Nephron (organoid): Measurements from ENCODE around the gene GABPA.

Experiments used
- H3K27ac Mint-ChIP-seq, 3 experiments: 2 replicates each; pipeline ENCODE4 v1.8.0; 2020; ENCODE audit warnings: mixed read lengths in 3 of 3, mild to moderate bottlenecking in 2 of 3, moderate library complexity in 1 of 3
- H3K27me3 Mint-ChIP-seq: 2 replicates; pipeline ENCODE4 v1.8.0; 2021; ENCODE audit warnings: low read depth, mild to moderate bottlenecking, moderate library complexity, mixed read lengths
- H3K36me3 Mint-ChIP-seq: 2 replicates; pipeline ENCODE4 v1.8.0; 2020; ENCODE audit warnings: low read depth, mixed read lengths
- H3K4me1 Mint-ChIP-seq: 2 replicates; pipeline ENCODE4 v1.8.0; 2020; ENCODE audit warnings: mixed read lengths
- H3K4me3 Mint-ChIP-seq, 3 experiments: 2 replicates each; pipeline ENCODE4 v1.8.0; 2020; ENCODE audit warnings: mild to moderate bottlenecking in 3 of 3, mixed read lengths in 3 of 3, moderate library complexity in 2 of 3
- H3K9me3 Mint-ChIP-seq: 2 replicates; pipeline ENCODE4 v1.8.0; 2020; ENCODE audit warnings: mixed read lengths
- TF ChIP-seq, protein P1 (sequence below), 3 experiments: fragments of 200-600 bp; sonication (generic); IDR thresholded peaks; one replicate each; pipeline ENCODE4 v1.5.0; 2021; ENCODE audit warnings: antibody characterized with exemption in 3 of 3; ENCODE audit not compliant: unreplicated experiment in 3 of 3

Gene GABPA

DNA sequence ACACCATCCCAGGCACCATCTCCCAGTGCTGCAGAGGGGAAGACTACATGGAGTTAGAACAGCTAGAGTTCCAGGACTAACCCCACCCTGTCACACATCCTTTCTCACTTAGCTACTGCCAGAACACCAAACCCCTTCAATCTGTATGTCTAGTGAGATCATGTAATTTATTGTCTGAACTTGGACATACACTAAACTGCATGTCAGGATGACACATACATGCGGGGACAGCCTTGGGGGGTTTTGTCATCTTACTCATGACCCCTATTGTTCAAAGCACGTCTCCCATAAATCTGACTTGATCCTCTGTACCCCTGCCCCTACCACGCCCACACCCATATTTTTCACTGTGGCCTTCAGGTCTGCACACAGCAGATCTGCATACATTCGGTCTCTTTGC, 71.3 kb downstream of the GABPA start:
- H3K4me3 Mint-ChIP-seq = no peak overlapping the region
- TF ChIP-seq, protein P1, sequence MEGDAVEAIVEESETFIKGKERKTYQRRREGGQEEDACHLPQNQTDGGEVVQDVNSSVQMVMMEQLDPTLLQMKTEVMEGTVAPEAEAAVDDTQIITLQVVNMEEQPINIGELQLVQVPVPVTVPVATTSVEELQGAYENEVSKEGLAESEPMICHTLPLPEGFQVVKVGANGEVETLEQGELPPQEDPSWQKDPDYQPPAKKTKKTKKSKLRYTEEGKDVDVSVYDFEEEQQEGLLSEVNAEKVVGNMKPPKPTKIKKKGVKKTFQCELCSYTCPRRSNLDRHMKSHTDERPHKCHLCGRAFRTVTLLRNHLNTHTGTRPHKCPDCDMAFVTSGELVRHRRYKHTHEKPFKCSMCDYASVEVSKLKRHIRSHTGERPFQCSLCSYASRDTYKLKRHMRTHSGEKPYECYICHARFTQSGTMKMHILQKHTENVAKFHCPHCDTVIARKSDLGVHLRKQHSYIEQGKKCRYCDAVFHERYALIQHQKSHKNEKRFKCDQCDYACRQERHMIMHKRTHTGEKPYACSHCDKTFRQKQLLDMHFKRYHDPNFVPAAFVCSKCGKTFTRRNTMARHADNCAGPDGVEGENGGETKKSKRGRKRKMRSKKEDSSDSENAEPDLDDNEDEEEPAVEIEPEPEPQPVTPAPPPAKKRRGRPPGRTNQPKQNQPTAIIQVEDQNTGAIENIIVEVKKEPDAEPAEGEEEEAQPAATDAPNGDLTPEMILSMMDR (IDR thresholded peaks at IDR 0.05; ENCODE audit: unreplicated experiment in 3 of 3) = no peak
- H3K27me3 Mint-ChIP-seq = no peaks in the 10 kb centered on the region
- no peaks in the 10 kb centered on the region for H3K9me3 Mint-ChIP-seq
- no peaks in the 10 kb centered on the region for H3K36me3 Mint-ChIP-seq
- H3K4me1 Mint-ChIP-seq = no peaks in the 10 kb centered on the region
- H3K27ac Mint-ChIP-seq = no peak overlapping the region

DNA sequence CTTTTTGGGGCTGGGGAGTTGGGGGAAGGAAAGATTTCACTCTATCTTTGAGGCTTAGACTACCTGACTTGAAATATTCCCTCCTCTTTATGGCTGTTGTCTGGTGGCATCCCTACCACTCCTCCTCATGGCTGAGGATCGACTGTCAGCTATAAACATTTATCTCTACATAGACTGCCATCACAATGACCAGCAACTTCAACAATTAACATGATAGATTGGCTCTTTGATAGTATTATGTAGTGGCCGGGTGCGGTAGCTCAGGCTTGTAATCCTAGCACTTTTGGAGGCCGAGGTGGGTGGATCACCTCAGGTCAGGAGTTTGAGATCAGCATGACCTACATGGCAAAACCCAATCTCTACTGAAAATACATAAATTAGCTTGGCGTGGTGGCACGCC, 72.4 kb downstream of the GABPA start:
- Mint-ChIP-seq H3K27me3 (no peaks in the 10 kb centered on the region), H3K9me3 (no peaks in the 10 kb centered on the region), H3K4me3 (no peak overlapping the region), H3K36me3 (no peaks in the 10 kb centered on the region), H3K27ac (no peak overlapping the region), H3K4me1 (no peaks in the 10 kb centered on the region)
- TF ChIP-seq, protein P1 (IDR thresholded peaks at IDR 0.05; ENCODE audit: unreplicated experiment in 3 of 3) = no peak

DNA sequence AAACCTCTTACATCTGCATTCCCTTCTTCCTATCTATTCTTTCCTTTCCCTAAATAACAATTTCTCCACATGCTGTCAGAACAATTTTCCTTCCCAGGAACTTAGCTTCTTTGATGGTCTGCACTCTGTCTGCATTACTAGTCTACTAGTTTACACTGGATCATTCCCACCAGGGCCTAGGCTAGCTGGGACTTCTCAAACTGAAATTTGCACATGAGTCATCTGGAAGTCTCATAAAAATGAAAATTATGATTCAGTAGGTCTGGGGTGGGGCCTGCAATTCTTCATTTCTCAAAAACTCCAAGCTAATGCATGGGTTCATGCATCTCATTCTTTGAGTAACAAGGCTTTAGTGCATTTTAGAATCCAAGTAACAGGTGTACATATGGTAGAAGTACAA, 74.2 kb downstream of the GABPA start:
- H3K27ac Mint-ChIP-seq = no peak overlapping the region
- TF ChIP-seq, protein P1 (IDR thresholded peaks at IDR 0.05; ENCODE audit: unreplicated experiment in 3 of 3) = no peak
- H3K4me3 Mint-ChIP-seq = no peak overlapping the region
- no peaks in the 10 kb centered on the region for H3K27me3 Mint-ChIP-seq
- H3K36me3 Mint-ChIP-seq = no peaks in the 10 kb centered on the region
- H3K9me3 Mint-ChIP-seq = no peaks in the 10 kb centered on the region
- H3K4me1 Mint-ChIP-seq = no peaks in the 10 kb centered on the region

DNA sequence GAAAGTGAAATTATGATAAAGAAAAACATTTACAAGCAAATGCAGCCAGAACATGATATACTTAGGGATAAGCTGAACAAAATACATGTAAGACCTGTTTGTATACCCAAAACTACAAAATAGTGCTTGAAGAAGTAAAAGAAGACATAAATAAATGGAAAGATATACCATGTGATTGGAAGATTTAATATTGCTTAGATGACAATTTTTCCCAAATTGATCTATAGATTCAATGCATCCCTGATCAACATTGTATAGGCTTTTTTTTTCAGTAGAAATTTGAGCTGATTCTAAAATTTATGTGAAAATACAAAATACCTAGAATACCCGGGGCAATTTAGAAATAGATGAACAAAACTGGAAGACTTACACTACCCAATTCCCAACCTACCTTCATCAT, 76.4 kb downstream of the GABPA start:
- no peak overlapping the region for H3K4me3 Mint-ChIP-seq
- H3K36me3 Mint-ChIP-seq = no peaks in the 10 kb centered on the region
- no peaks in the 10 kb centered on the region for H3K4me1 Mint-ChIP-seq
- no peaks in the 10 kb centered on the region for H3K9me3 Mint-ChIP-seq
- TF ChIP-seq, protein P1 (IDR thresholded peaks at IDR 0.05; ENCODE audit: unreplicated experiment in 3 of 3) = no peak
- no peaks in the 10 kb centered on the region for H3K27me3 Mint-ChIP-seq
- no peak overlapping the region for H3K27ac Mint-ChIP-seq

DNA sequence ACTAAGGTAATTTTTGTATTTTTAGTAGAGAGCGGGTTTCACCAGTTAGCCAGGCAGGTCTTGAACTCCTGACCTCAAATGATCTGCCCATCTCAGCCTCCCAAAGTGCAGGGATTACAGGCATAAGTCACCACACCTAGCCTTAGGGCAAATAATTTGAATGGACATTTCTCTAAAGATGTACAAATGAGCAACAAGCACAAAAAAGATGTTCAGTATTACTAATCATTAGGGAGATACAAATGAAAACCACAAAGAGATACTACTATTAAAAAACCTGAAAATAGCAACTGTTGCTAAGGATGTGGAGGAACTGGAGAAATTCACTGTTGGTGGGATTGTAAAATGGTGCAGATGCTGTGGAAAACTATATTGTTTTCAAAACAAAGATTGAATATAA, 79.1 kb downstream of the GABPA start:
- H3K36me3 Mint-ChIP-seq = no peaks in the 10 kb centered on the region
- no peaks in the 10 kb centered on the region for H3K9me3 Mint-ChIP-seq
- TF ChIP-seq, protein P1 (IDR thresholded peaks at IDR 0.05; ENCODE audit: unreplicated experiment in 3 of 3) = no peak
- H3K4me3 Mint-ChIP-seq = no peak overlapping the region
- no peak overlapping the region for H3K27ac Mint-ChIP-seq
- peaks cover 9% of the 10 kb centered on the region for H3K4me1 Mint-ChIP-seq
- no peaks in the 10 kb centered on the region for H3K27me3 Mint-ChIP-seq

DNA sequence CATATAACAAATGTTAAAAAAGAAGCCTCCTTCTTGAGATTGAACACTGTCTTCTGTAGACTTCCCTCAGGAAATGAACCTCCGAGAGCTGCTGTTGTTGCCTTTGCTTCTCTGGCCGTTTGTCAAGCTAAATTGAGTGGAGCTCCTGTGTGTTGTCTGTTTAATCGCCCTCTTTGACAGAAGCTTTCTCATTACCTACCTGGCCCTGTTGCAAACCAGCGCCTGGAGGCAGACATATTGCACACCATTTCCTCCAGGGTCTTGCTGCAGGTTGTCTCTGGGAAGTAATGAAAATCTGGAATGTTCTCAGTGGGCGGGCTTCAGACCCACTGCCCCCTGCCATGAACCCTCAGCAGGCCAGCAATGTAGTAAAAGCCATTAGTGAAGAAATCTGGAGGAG, 83.3 kb downstream of the GABPA start:
- H3K27me3 Mint-ChIP-seq = no peaks in the 10 kb centered on the region
- H3K4me1 Mint-ChIP-seq = peaks cover 18% of the 10 kb centered on the region
- no peaks in the 10 kb centered on the region for H3K9me3 Mint-ChIP-seq
- peak overlapping the region; percentile 70 to 79 (median 76) for H3K27ac Mint-ChIP-seq
- no peaks in the 10 kb centered on the region for H3K36me3 Mint-ChIP-seq
- TF ChIP-seq, protein P1 (IDR thresholded peaks at IDR 0.05; ENCODE audit: unreplicated experiment in 3 of 3) = no peak
- peak overlapping the region in 1 of 3 experiments; percentile 2 for H3K4me3 Mint-ChIP-seq
